Panc1 (cell line): Measurements from ENCODE around the gene ZFP90. TPM values are rescaled to one million over a fixed set of nuclear protein-coding genes. Genes with fewer than 3 reads are reported as not detected.

ENCODE experiments used
- ATAC-seq: fragments of 200-7000 bp; cut with Tn5 transposase; 2 replicates; pipeline ENCODE4 v1.9.1; 2020; ENCODE audit warnings: mild to moderate bottlenecking, moderate library complexity
- BruUV-seq: library from RNA; stranded (reverse); fragments of 400-500 nt; replicated peaks from 2 replicates; lab custom pipeline; 2021; lab: Mats Ljungman, UMichigan
- CTCF ChIA-PET: fragments of 300-600 bp; sonication (Branson Sonifier 250); formaldehyde crosslinking; loops from one replicate; lab custom pipeline; 2022; ENCODE audit warnings: antibody characterized with exemption; lab: Charles Lee
- POLR2A ChIA-PET: fragments of 300-600 bp; sonication (Branson Sonifier 250); formaldehyde crosslinking; loops from one replicate; lab custom pipeline; 2022; ENCODE audit warnings: antibody characterized with exemption; lab: Charles Lee
- DNase-seq: peaks from one replicate; pipeline ENCODE4 v3.0.0-alpha.2; 2010; ENCODE audit warnings: low read depth, low spot score
- H3K27ac ChIP-seq: 2 replicates; pipeline ENCODE4 v1.5.1; 2011; ENCODE audit warnings: mild to moderate bottlenecking, low read length, inconsistent platforms
- H3K27me3 ChIP-seq: fragments of 200-500 bp; sonication (Bioruptor generic); 2 replicates; pipeline ENCODE4 v1.6.0; 2014; ENCODE audit warnings: low read length, inconsistent platforms; ENCODE audit not compliant: control insufficient read depth, insufficient read depth
- H3K36me3 ChIP-seq: fragments of 200-500 bp; sonication (Bioruptor generic); 2 replicates; pipeline ENCODE4 v1.5.1; 2014; ENCODE audit warnings: inconsistent platforms, mild to moderate bottlenecking, low read length, moderate library complexity; ENCODE audit not compliant: control insufficient read depth, insufficient read depth
- H3K4me1 ChIP-seq: 2 replicates; pipeline ENCODE4 v1.5.1; 2011; ENCODE audit warnings: inconsistent platforms, mild to moderate bottlenecking, low read length, moderate library complexity; ENCODE audit not compliant: control insufficient read depth, insufficient read depth
- H3K4me3 ChIP-seq, 2 experiments: 2 replicates each; pipeline ENCODE4 v1.5.1; 2011 to 2012; ENCODE audit warnings: low read depth in 2 of 2, low read length in 2 of 2, mild to moderate bottlenecking in 2 of 2, inconsistent platforms in 1 of 2, moderate library complexity in 1 of 2
- H3K9me3 ChIP-seq: fragments of 200-500 bp; sonication (Bioruptor generic); 2 replicates; pipeline ENCODE4 v1.5.1; 2014; ENCODE audit warnings: low read depth, mild to moderate bottlenecking, inconsistent platforms, low read length, moderate library complexity; ENCODE audit not compliant: control insufficient read depth, insufficient read depth
- POLR2AphosphoS5 ChIP-seq: IDR thresholded peaks from 2 replicates; pipeline ENCODE4 v1.6.1; 2012; ENCODE audit warnings: mild to moderate bottlenecking, low read depth, low read length, moderate library complexity
- REST ChIP-seq, 2 experiments: IDR thresholded peaks; 2 replicates each; pipeline ENCODE4 v1.6.1; 2011 to 2012; ENCODE audit warnings: low read depth in 2 of 2, control low read depth in 1 of 2, low read length in 1 of 2, mild to moderate bottlenecking in 1 of 2, moderate library complexity in 1 of 2; ENCODE audit not compliant: insufficient read depth in 1 of 2
- SIN3A ChIP-seq: IDR thresholded peaks from 2 replicates; pipeline ENCODE4 v1.6.1; 2012; ENCODE audit warnings: low read depth, mild to moderate bottlenecking, low read length, moderate library complexity, borderline replicate concordance; ENCODE audit not compliant: insufficient read depth
- TCF7L2 ChIP-seq: IDR thresholded peaks from 2 replicates; pipeline ENCODE4 v1.6.1; 2011; ENCODE audit warnings: mild to moderate bottlenecking, low read depth, low read length, inconsistent platforms
- in situ Hi-C: cut with HindIII; loops from 2 replicates; pipeline ENCODE4 v1.10.0; 2016; ENCODE audit warnings: low sequenced_read_pairs, low pct_unique_long_range_greater_than_20kb
- intact Hi-C: fragments of 100-400 bp; cut with micrococcal nuclease; formaldehyde crosslinking; loops from one replicate; pipeline ENCODE4 v1.10.0; 2022; ENCODE audit not compliant: unreplicated experiment
- total RNA-seq: library from RNA; stranded (reverse); gene quantifications from one replicate; pipeline ENCODE4 v1.2.1, GENCODE V29; 2021; ENCODE audit not compliant: unreplicated experiment
- TF ChIP-seq, protein P1 (sequence below): fragments of 450-650 bp; IDR thresholded peaks from 2 replicates; pipeline ENCODE4 v1.5.1; 2017; ENCODE audit warnings: mild to moderate bottlenecking

The ZFP90 gene
- total RNA-seq, 1 experiment from 2014 or later: 16.8 TPM

DNA sequence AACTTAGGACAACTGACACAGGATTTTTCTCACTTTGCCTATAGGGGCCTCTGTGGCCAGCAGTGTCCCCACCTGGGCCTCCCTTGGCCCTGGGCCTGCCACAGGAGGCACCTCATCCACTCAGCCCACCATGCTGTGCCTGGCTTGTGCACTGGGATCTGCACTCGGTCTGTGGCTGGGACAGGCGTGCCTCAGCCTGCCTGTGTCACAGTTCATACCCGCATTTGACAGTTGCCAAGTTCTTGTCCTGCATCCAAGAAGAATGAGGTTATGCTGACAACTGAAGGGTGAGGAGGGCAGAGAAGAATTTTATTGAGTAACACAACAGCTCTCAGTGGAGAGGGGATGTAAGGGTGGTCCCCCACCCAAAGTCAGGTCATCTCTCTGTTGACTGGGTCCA lies 36.0 kb downstream of the ZFP90 start:
- Histone ChIP-seq H3K36me3 (no peaks in the 10 kb centered on the region), H3K4me3 (no peak overlapping the region), H3K4me1 (no peaks in the 10 kb centered on the region), H3K9me3 (peaks cover under 1% of the 10 kb centered on the region; the same call in 1 of the 2 replicates), H3K27ac (no peak overlapping the region), H3K27me3 (no peaks in the 10 kb centered on the region)
- in situ Hi-C loops (no loop called here), intact Hi-C loops (no loop called here)
- POLR2A ChIA-PET: no interaction called here
- ATAC-seq (no peak), DNase-seq (no peak)
- no TSS peak for BruUV-seq
- CTCF ChIA-PET: no interaction called here
- TF ChIP-seq, protein P1, sequence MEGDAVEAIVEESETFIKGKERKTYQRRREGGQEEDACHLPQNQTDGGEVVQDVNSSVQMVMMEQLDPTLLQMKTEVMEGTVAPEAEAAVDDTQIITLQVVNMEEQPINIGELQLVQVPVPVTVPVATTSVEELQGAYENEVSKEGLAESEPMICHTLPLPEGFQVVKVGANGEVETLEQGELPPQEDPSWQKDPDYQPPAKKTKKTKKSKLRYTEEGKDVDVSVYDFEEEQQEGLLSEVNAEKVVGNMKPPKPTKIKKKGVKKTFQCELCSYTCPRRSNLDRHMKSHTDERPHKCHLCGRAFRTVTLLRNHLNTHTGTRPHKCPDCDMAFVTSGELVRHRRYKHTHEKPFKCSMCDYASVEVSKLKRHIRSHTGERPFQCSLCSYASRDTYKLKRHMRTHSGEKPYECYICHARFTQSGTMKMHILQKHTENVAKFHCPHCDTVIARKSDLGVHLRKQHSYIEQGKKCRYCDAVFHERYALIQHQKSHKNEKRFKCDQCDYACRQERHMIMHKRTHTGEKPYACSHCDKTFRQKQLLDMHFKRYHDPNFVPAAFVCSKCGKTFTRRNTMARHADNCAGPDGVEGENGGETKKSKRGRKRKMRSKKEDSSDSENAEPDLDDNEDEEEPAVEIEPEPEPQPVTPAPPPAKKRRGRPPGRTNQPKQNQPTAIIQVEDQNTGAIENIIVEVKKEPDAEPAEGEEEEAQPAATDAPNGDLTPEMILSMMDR: no peak
- TF ChIP-seq TCF7L2: no peak
- no peak for TF ChIP-seq POLR2AphosphoS5
- TF ChIP-seq SIN3A: no peak
- no peak for TF ChIP-seq REST (IDR thresholded peaks at IDR 0.05; ENCODE audit: insufficient read depth in 1 of 2, low read depth in 2 of 2, low read length in 1 of 2)

DNA sequence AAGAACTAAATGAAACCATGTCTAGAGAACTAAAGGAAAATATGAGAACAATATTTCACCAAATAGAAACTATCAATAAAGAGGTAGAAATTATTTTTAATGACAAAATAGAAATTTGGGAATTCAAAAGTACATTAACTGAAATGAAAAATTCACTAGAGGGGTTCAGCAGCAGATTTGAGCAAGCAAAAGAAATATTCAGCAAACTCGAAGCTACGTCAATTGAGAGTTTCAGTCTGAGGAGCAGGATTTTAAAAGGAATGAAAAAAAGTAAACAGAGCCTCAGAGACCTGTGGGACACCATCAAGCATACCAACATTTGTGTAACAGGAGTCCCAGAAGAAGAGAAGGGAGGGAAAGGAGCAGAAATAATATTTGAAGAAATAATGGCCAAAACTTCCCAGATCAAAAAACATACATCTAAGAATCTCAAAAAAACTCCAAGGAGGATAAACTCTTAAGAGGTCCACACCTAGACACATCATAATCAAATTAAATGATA lies 38.3 kb downstream of the ZFP90 start:
- H3K4me1 ChIP-seq: no peaks in the 10 kb centered on the region
- ChIA-PET POLR2A (no interaction called here), CTCF (no interaction called here)
- no peak for ATAC-seq
- TF ChIP-seq, protein P1: no peak
- TF ChIP-seq SIN3A (no peak), TCF7L2 (no peak), REST (IDR thresholded peaks at IDR 0.05; ENCODE audit: insufficient read depth in 1 of 2, low read depth in 2 of 2, low read length in 1 of 2) (no peak), POLR2AphosphoS5 (no peak)
- H3K27ac ChIP-seq: no peak overlapping the region
- in situ Hi-C loops (no loop called here), intact Hi-C loops (no loop called here)
- no peak overlapping the region for H3K4me3 ChIP-seq
- no peaks in the 10 kb centered on the region for H3K9me3 ChIP-seq
- H3K27me3 ChIP-seq: no peaks in the 10 kb centered on the region
- no TSS peak for BruUV-seq
- H3K36me3 ChIP-seq: no peaks in the 10 kb centered on the region
- no peak for DNase-seq
